DND-41 (cell line): ENCODE data around the gene TPM3.
"Not testable (repeated sequence)": the region's sequence is repeated elsewhere in the genome, so short reads cannot be mapped to it uniquely, and the experiment has no call there.

Source experiments
- ATAC-seq: fragments of 200-7000 bp; cut with Tn5 transposase; 3 replicates; pipeline ENCODE4 v1.9.1; 2021; ENCODE audit warnings: low read depth; ENCODE audit not compliant: insufficient read depth
- DNase-seq: peaks from one replicate; pipeline ENCODE4 v3.0.0-alpha.2; 2020
- H2AFZ ChIP-seq: 2 replicates; pipeline ENCODE4 v1.6.0; 2012; ENCODE audit warnings: low read depth, low read length
- H3K27ac ChIP-seq: 2 replicates; pipeline ENCODE4 v1.5.1; 2012; ENCODE audit warnings: low read length, inconsistent platforms
- H3K27me3 ChIP-seq: fragments of 200-600 bp; sonication (generic); 2 replicates; pipeline ENCODE4 v1.6.0; 2012; ENCODE audit warnings: low read length, mild to moderate bottlenecking, inconsistent platforms; ENCODE audit not compliant: insufficient read depth, poor library complexity
- H3K36me3 ChIP-seq: 2 replicates; pipeline ENCODE4 v1.5.1; 2012; ENCODE audit warnings: low read length, inconsistent platforms; ENCODE audit not compliant: insufficient read depth
- H3K4me1 ChIP-seq: 2 replicates; pipeline ENCODE4 v1.5.1; 2012; ENCODE audit warnings: mild to moderate bottlenecking, low read length; ENCODE audit not compliant: insufficient read depth
- H3K4me2 ChIP-seq: 2 replicates; pipeline ENCODE4 v1.6.0; 2012; ENCODE audit warnings: mild to moderate bottlenecking, moderate library complexity, low read length, inconsistent platforms; ENCODE audit not compliant: insufficient read depth
- H3K4me3 ChIP-seq, 2 experiments: fragments of 200-600 bp in 1 of 2; shearing (Covaris generic) in 1 of 2; 2 replicates each; pipeline ENCODE4 v1.5.1; 2012 to 2016; ENCODE audit warnings: inconsistent platforms in 2 of 2, low read length in 2 of 2, mild to moderate bottlenecking in 2 of 2, low read depth in 1 of 2, moderate library complexity in 1 of 2
- H3K79me2 ChIP-seq: 2 replicates; pipeline ENCODE4 v1.6.0; 2012; ENCODE audit warnings: low read length, inconsistent platforms; ENCODE audit not compliant: insufficient read depth
- H3K9ac ChIP-seq: 2 replicates; pipeline ENCODE4 v1.6.0; 2012; ENCODE audit warnings: low read depth, mild to moderate bottlenecking, inconsistent platforms, low read length, moderate library complexity
- H3K9me3 ChIP-seq: 2 replicates; pipeline ENCODE4 v1.5.1; 2012; ENCODE audit warnings: low read length, moderate library complexity, mild to moderate bottlenecking, inconsistent platforms; ENCODE audit not compliant: insufficient read depth, severe bottlenecking
- H4K20me1 ChIP-seq: 2 replicates; pipeline ENCODE4 v1.6.0; 2012; ENCODE audit warnings: low read length; ENCODE audit not compliant: insufficient read depth
- CTCF ChIP-seq: IDR thresholded peaks from 2 replicates; pipeline ENCODE4 v1.5.1; 2012; ENCODE audit warnings: borderline replicate concordance, low read length, moderate library complexity, mild to moderate bottlenecking; ENCODE audit not compliant: poor library complexity, severe bottlenecking; ENCODE audit errors: extremely low read depth
- EZH2 ChIP-seq: IDR thresholded peaks from 3 replicates; pipeline ENCODE4 v1.6.1; 2012; ENCODE audit warnings: borderline replicate concordance, low read depth, mild to moderate bottlenecking, moderate library complexity, low read length, inconsistent platforms; ENCODE audit not compliant: severe bottlenecking

The TPM3 gene

DNA sequence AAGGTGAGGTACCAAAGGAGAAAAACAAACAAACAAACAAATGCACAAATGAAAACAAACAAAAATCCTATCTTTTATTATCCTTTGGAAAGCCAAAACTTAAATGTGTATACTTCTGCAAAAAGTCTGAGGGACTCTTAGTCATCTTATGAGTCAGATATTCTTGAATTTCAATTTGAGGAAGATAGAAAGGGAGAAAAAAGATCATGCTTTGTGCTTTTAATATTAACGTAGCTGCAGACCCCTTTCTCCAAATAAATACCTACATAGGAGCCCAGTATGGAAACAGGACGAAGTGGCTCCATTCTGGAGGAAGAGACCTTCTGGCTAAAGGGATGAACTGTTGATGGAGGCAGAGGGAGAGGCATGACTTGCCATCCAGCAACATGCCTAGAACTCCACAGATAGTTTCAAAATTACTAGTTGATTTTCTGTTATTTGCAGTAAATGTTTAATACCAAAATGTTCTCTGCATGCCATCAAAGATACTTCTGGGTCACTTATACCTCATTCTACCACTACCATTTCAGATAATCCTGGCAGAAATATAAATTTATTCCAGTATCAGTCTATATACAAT, 62.4 kb downstream of the TPM3 start:
- Histone ChIP-seq H3K27ac (no peak overlapping the region), H3K4me3 (no peak overlapping the region), H3K4me2 (no peak overlapping the region)

GRCh38 chr1:154123205-154123604, 68.7 kb downstream of the TPM3 start:
- not testable (repeated sequence) for H3K27ac ChIP-seq, DNase-seq, ATAC-seq, H3K79me2 ChIP-seq, H3K4me1 ChIP-seq, H3K9me3 ChIP-seq, H3K4me2 ChIP-seq, H3K9ac ChIP-seq, H3K4me3 ChIP-seq, H4K20me1 ChIP-seq, H2AFZ ChIP-seq, H3K27me3 ChIP-seq, H3K36me3 ChIP-seq

More for the DNA sequence above, 62.4 kb downstream of the TPM3 start:
- Histone ChIP-seq H3K27me3 (no peaks in the 10 kb centered on the region), H3K9me3 (no peaks in the 10 kb centered on the region), H3K36me3 (no peaks in the 10 kb centered on the region), H3K79me2 (no peaks in the 10 kb centered on the region), H3K9ac (no peak overlapping the region), H3K4me1 (no peaks in the 10 kb centered on the region), H2AFZ (no peak overlapping the region), H4K20me1 (no peaks in the 10 kb centered on the region)
- TF ChIP-seq CTCF = no peak
- no peak for TF ChIP-seq EZH2
- ATAC-seq (no peak), DNase-seq (no peak)

DNA sequence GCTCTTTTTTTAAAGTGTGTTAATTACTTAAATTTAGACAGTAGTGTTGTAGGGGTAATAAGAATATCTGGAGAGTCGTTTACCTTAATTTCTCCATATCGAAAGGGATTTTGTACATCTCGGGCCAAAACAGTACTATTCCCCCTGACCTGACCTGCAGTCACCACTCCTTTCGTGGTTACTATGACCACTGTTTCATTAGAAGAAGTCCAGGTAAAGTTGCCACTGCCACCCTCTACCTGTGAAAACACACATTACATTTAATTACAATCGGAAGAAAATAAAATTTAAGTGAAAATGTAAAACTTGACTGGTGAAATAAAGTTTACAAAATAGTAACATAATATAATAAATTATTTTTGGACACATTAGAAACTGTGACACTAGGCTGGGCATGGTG, 74.3 kb downstream of the TPM3 start:
- Histone ChIP-seq H2AFZ (no peak overlapping the region), H4K20me1 (no peaks in the 10 kb centered on the region), H3K4me3 (no peak overlapping the region), H3K4me1 (no peaks in the 10 kb centered on the region), H3K4me2 (no peak overlapping the region), H3K9ac (no peak overlapping the region), H3K79me2 (no peaks in the 10 kb centered on the region), H3K9me3 (no peaks in the 10 kb centered on the region), H3K27me3 (no peaks in the 10 kb centered on the region), H3K36me3 (no peaks in the 10 kb centered on the region), H3K27ac (no peak overlapping the region)
- ATAC-seq = no peak
- DNase-seq = no peak
- TF ChIP-seq EZH2 = no peak
- no peak for TF ChIP-seq CTCF

DNA sequence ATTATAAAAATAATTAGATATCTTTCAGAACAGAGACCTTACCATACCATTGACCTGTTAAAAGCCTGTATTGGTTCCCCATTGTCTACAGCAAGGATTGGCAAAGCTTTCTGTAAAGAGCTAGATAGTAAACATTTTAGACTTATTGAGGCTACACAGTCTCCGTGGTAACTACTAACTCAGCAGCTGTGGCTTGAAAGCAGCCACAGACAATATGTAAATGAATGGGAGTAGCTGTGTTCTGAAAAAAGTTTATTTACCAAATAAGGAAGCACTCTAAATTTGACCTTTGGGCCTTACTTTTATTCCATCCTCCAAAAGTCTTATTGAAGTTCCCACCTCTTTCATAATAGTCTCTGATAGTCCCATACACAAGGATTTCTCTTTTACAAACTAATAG, 76.7 kb downstream of the TPM3 start:
- Histone ChIP-seq H3K4me1 (no peaks in the 10 kb centered on the region), H2AFZ (no peak overlapping the region), H3K9me3 (no peaks in the 10 kb centered on the region), H3K4me3 (no peak overlapping the region), H3K27ac (no peak overlapping the region), H4K20me1 (no peaks in the 10 kb centered on the region), H3K9ac (no peak overlapping the region), H3K36me3 (no peaks in the 10 kb centered on the region), H3K27me3 (no peaks in the 10 kb centered on the region), H3K4me2 (no peak overlapping the region), H3K79me2 (no peaks in the 10 kb centered on the region)
- ATAC-seq = no peak
- no peak for TF ChIP-seq CTCF
- TF ChIP-seq EZH2 = no peak
- DNase-seq = no peak
